GM23338 (cell line): ENCODE results near the gene ABCA1. TPM values are rescaled to one million over a fixed set of nuclear protein-coding genes. Genes with fewer than 3 reads are reported as not detected.

ENCODE experiments used
- ATAC-seq: fragments of 200-7000 bp; cut with Tn5 transposase; 3 replicates; pipeline ENCODE4 v1.9.1; 2020
- DNase-seq: peaks from one replicate; pipeline ENCODE4 v3.0.0-alpha.2; 2015; ENCODE audit warnings: low spot score
- H2AFZ ChIP-seq: fragments of 200-600 bp; sonication (generic); 2 replicates; pipeline ENCODE4 v1.8.0; 2016; ENCODE audit warnings: antibody characterized with exemption, mild to moderate bottlenecking, moderate library complexity
- H3F3A ChIP-seq: fragments of 200-600 bp; sonication (generic); replicated peaks from 2 replicates; pipeline ENCODE4 v1.8.0; 2017; ENCODE audit warnings: antibody characterized with exemption, mixed run types, low read depth
- H3K27ac ChIP-seq: fragments of 200-600 bp; sonication (generic); 2 replicates; pipeline ENCODE4 v1.6.1; 2016; ENCODE audit warnings: low read depth
- H3K27me3 ChIP-seq: fragments of 200-600 bp; sonication (generic); 2 replicates; pipeline ENCODE4 v1.8.0; 2016; ENCODE audit warnings: mild to moderate bottlenecking, mixed run types, moderate library complexity; ENCODE audit not compliant: insufficient read depth
- H3K36me3 ChIP-seq: fragments of 200-600 bp; sonication (generic); 2 replicates; pipeline ENCODE4 v1.8.0; 2016; ENCODE audit warnings: mild to moderate bottlenecking; ENCODE audit not compliant: insufficient read depth
- H3K4me1 ChIP-seq: fragments of 200-600 bp; sonication (generic); 2 replicates; pipeline ENCODE4 v1.8.0; 2016; ENCODE audit warnings: mild to moderate bottlenecking, moderate library complexity; ENCODE audit not compliant: insufficient read depth
- H3K4me2 ChIP-seq: fragments of 200-600 bp; sonication (generic); 2 replicates; pipeline ENCODE4 v1.7.1; 2017; ENCODE audit warnings: mixed run types
- H3K4me3 ChIP-seq: fragments of 200-600 bp; sonication (generic); 2 replicates; pipeline ENCODE4 v1.6.1; 2016; ENCODE audit warnings: mixed run types
- H3K79me2 ChIP-seq: fragments of 200-600 bp; sonication (generic); replicated peaks from 2 replicates; pipeline ENCODE4 v1.8.0; 2017; ENCODE audit warnings: mild to moderate bottlenecking; ENCODE audit not compliant: insufficient read depth
- H3K9me2 ChIP-seq: fragments of 200-600 bp; sonication (generic); 2 replicates; pipeline ENCODE4 v1.8.0; 2017; ENCODE audit not compliant: insufficient read depth
- H4K20me1 ChIP-seq: fragments of 200-600 bp; sonication (generic); replicated peaks from 2 replicates; pipeline ENCODE4 v1.8.0; 2017; ENCODE audit warnings: mild to moderate bottlenecking; ENCODE audit not compliant: insufficient read depth
- H3K27ac Mint-ChIP-seq: 2 replicates; pipeline ENCODE4 v1.8.0; 2020; ENCODE audit warnings: inconsistent platforms, mild to moderate bottlenecking, moderate library complexity, mixed read lengths
- H3K27me3 Mint-ChIP-seq: 3 replicates; pipeline ENCODE4 v1.8.0; 2022; ENCODE audit warnings: low read depth, mild to moderate bottlenecking, moderate library complexity, mixed read lengths, inconsistent platforms; ENCODE audit not compliant: insufficient read depth, poor library complexity
- H3K36me3 Mint-ChIP-seq: 3 replicates; pipeline ENCODE4 v1.8.0; 2021; ENCODE audit warnings: low read depth, mild to moderate bottlenecking, inconsistent platforms, moderate library complexity, mixed read lengths
- H3K4me1 Mint-ChIP-seq: 3 replicates; pipeline ENCODE4 v1.8.0; 2020; ENCODE audit warnings: mild to moderate bottlenecking, inconsistent platforms, mixed read lengths
- H3K4me3 Mint-ChIP-seq: 3 replicates; pipeline ENCODE4 v1.8.0; 2021; ENCODE audit warnings: moderate library complexity, mild to moderate bottlenecking, inconsistent platforms, mixed read lengths
- H3K9me3 Mint-ChIP-seq: 3 replicates; pipeline ENCODE4 v1.8.0; 2020; ENCODE audit warnings: moderate library complexity, mild to moderate bottlenecking, inconsistent platforms, mixed read lengths
- EZH2phosphoT487 ChIP-seq: fragments of 200-600 bp; sonication (generic); IDR thresholded peaks from one replicate; pipeline ENCODE4 v1.8.1; 2018; ENCODE audit warnings: antibody characterized with exemption; ENCODE audit not compliant: unreplicated experiment
- JUNB ChIP-seq: IDR thresholded peaks from one replicate; pipeline ENCODE4 v1.6.1; 2016; ENCODE audit warnings: antibody characterized with exemption; ENCODE audit not compliant: unreplicated experiment
- STAT1 ChIP-seq: IDR thresholded peaks from one replicate; pipeline ENCODE4 v1.6.1; 2016; ENCODE audit warnings: antibody characterized with exemption; ENCODE audit not compliant: unreplicated experiment
- ZNF462 ChIP-seq: fragments of 250-450 bp; sonication (Bioruptor Pico); IDR thresholded peaks from 2 replicates; pipeline ENCODE4 v1.5.0; 2020; ENCODE audit warnings: mild to moderate bottlenecking, moderate library complexity
- polyA plus RNA-seq: library from polyadenylated mRNA; unstranded; fragments of >200 nt; fragmentation: Nextera tagmentation; extraction: Ambion mirVana; gene quantifications from 2 replicates; pipeline ENCODE4 v1.2.1, GENCODE V29; 2016
- total RNA-seq: library from RNA; depleted of rRNA; stranded (reverse); fragments of >200 nt; shearing (Covaris generic); gene quantifications from 2 replicates; pipeline ENCODE4 v1.2.3, GENCODE V29; 2014
- TF ChIP-seq, protein P1 (sequence below): IDR thresholded peaks from one replicate; pipeline ENCODE4 v1.6.1; 2018; ENCODE audit warnings: antibody characterized with exemption; ENCODE audit not compliant: unreplicated experiment

The ABCA1 gene
- total and polyA plus RNA-seq, 2 experiments from 2014 or later, result 1.4 to 2.8 TPM

- TF ChIP-seq STAT1, result no peak
- TF ChIP-seq, protein P1, sequence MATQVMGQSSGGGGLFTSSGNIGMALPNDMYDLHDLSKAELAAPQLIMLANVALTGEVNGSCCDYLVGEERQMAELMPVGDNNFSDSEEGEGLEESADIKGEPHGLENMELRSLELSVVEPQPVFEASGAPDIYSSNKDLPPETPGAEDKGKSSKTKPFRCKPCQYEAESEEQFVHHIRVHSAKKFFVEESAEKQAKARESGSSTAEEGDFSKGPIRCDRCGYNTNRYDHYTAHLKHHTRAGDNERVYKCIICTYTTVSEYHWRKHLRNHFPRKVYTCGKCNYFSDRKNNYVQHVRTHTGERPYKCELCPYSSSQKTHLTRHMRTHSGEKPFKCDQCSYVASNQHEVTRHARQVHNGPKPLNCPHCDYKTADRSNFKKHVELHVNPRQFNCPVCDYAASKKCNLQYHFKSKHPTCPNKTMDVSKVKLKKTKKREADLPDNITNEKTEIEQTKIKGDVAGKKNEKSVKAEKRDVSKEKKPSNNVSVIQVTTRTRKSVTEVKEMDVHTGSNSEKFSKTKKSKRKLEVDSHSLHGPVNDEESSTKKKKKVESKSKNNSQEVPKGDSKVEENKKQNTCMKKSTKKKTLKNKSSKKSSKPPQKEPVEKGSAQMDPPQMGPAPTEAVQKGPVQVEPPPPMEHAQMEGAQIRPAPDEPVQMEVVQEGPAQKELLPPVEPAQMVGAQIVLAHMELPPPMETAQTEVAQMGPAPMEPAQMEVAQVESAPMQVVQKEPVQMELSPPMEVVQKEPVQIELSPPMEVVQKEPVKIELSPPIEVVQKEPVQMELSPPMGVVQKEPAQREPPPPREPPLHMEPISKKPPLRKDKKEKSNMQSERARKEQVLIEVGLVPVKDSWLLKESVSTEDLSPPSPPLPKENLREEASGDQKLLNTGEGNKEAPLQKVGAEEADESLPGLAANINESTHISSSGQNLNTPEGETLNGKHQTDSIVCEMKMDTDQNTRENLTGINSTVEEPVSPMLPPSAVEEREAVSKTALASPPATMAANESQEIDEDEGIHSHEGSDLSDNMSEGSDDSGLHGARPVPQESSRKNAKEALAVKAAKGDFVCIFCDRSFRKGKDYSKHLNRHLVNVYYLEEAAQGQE, result no peak
These were observed 43.6 kb upstream of the ABCA1 start (continued) for GRCh38 chr9:104971511-104971910.

DNA sequence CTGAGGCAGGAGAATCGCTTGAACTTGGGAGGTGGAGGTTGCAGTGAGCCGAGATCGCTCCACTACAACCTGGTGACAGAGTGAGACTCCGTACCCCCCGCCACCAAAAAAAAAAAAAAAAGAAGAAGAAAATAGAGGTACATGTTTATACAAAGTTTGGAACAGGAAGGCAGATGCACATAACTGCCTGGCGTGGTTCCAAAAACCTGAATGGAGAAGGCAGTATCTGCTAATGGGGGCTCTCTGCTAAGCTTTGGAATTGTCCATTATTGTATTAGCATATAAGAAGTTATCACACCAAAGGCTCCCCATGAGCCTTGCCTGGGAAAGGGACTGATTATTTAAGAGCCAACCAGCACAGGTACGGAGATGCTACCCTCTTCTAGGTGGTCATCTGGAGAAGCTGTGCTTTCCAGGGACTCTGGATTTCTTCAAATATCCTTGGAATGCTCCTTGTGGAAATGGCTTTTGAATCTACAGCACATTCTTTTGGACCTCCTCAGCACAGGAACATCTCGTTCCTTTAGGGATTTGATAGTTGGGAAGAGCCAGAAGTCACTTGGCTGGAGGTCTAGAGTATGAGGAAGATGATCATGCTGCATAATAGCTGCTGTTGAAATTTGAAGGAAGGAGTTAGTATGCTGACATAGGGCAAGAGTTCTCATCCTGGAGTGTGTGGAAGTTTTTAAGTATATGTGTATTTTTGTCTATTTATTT lies 42.5 kb upstream of the ABCA1 start:
- no peak overlapping the region for H3K27ac Mint-ChIP-seq
- no peaks in the 10 kb centered on the region; the same call in 1 of the 2 replicates for H3F3A ChIP-seq
- no peaks in the 10 kb centered on the region for H3K9me2 ChIP-seq
- H3K4me2 ChIP-seq, result no peak overlapping the region
- no peaks in the 10 kb centered on the region for H3K27me3 ChIP-seq
- H3K36me3 Mint-ChIP-seq, result no peaks in the 10 kb centered on the region; the same call in 2 of the 3 replicates
- ATAC-seq (no peak), DNase-seq (no peak)
- TF ChIP-seq, protein P1, result no peak
- TF ChIP-seq ZNF462 (CRISPR knock-in tag) (peak; percentile 29; the same call in 1 of the 2 replicates), STAT1 (no peak), JUNB (no peak), EZH2phosphoT487 (no peak)
- H4K20me1 ChIP-seq, result no peaks in the 10 kb centered on the region
- H3K27me3 Mint-ChIP-seq, result peaks cover 13% of the 10 kb centered on the region
- no peaks in the 10 kb centered on the region for H3K79me2 ChIP-seq
- H3K4me3 Mint-ChIP-seq, result no peak overlapping the region
- H3K4me1 ChIP-seq, result peaks cover 10% of the 10 kb centered on the region
- H3K4me1 Mint-ChIP-seq, result peaks cover 32% of the 10 kb centered on the region
- H3K36me3 ChIP-seq, result no peaks in the 10 kb centered on the region
- H3K4me3 ChIP-seq, result no peak overlapping the region
- no peak overlapping the region for H3K27ac ChIP-seq
- H3K9me3 Mint-ChIP-seq, result no peaks in the 10 kb centered on the region; the same call in 2 of the 3 replicates
- no peak overlapping the region for H2AFZ ChIP-seq
